Glomerular visceral epithelial cell (primary cell): ENCODE measurements around the gene RPL18.

Experiments used
- DNase-seq: peaks from one replicate; pipeline ENCODE4 v3.0.0-alpha.2; 2016; ENCODE audit errors: extremely low spot score

The RPL18 gene

GRCh38 chr19:48630296-48631063, 11.5 kb upstream of the RPL18 start:
- DNase-seq, result no peak

- no peak for DNase-seq
Measured at GRCh38 chr19:48629599-48630295, 10.8 kb upstream of the RPL18 start.

- DNase-seq, result no peak
Measured at GRCh38 chr19:48629297-48629598, 10.3 kb upstream of the RPL18 start.

GRCh38 chr19:48628486-48629296, 9.7 kb upstream of the RPL18 start:
- no peak for DNase-seq

- DNase-seq, result no peak
Measured at GRCh38 chr19:48627865-48628314, 8.9 kb upstream of the RPL18 start.

- DNase-seq, result peak; percentile 68
Measured at GRCh38 chr19:48627201-48627864, 8.4 kb upstream of the RPL18 start.

- DNase-seq, result no peak
Measured at GRCh38 chr19:48625891-48626327, 6.9 kb upstream of the RPL18 start.

GRCh38 chr19:48624791-48625723, 6.1 kb upstream of the RPL18 start:
- DNase-seq, result no peak

- DNase-seq, result peak; percentile 98
Measured at GRCh38 chr19:48624067-48624594, 5.2 kb upstream of the RPL18 start.

- no peak for DNase-seq
Measured at GRCh38 chr19:48623556-48624066, 4.6 kb upstream of the RPL18 start.

GRCh38 chr19:48619692-48620585, 961 bp upstream of the RPL18 start:
- no peak for DNase-seq

- no peak for DNase-seq
Measured at GRCh38 chr19:48618278-48618915, 581 bp downstream of the RPL18 start.

GRCh38 chr19:48617146-48617937, 1.6 kb downstream of the RPL18 start:
- DNase-seq, result no peak

- no peak for DNase-seq
Measured at GRCh38 chr19:48616491-48617056, 2.4 kb downstream of the RPL18 start.

GRCh38 chr19:48616041-48616436, 2.9 kb downstream of the RPL18 start:
- DNase-seq, result no peak

- DNase-seq, result no peak
Measured at GRCh38 chr19:48615231-48616040, 3.5 kb downstream of the RPL18 start.
